Skin epidermis (tissue), 12 donors: ENCODE data around the gene FAM117A.
A peak's percentile ranks its signal among the peaks of the same experiment; 100 is the strongest.
"Not testable (repeated sequence)": the region's sequence is repeated elsewhere in the genome, so short reads cannot be mapped to it uniquely, and the experiment has no call there.

Experiments
- H3K27ac ChIP-seq, 21 experiments: fragments of 200-600 bp; sonication (generic) in 11 of 21; one replicate each; pipeline ENCODE4 v1.5.0; 2020; ENCODE audit warnings: mild to moderate bottlenecking in 3 of 21, inconsistent platforms in 2 of 21, moderate library complexity in 2 of 21
- H3K4me3 ChIP-seq, 7 experiments: fragments of 200-600 bp; sonication (generic) in 2 of 7; one replicate each; pipeline ENCODE4 v1.5.0; 2020; ENCODE audit warnings: inconsistent platforms in 2 of 7, mild to moderate bottlenecking in 2 of 7, moderate library complexity in 1 of 7

FAM117A gene

DNA sequence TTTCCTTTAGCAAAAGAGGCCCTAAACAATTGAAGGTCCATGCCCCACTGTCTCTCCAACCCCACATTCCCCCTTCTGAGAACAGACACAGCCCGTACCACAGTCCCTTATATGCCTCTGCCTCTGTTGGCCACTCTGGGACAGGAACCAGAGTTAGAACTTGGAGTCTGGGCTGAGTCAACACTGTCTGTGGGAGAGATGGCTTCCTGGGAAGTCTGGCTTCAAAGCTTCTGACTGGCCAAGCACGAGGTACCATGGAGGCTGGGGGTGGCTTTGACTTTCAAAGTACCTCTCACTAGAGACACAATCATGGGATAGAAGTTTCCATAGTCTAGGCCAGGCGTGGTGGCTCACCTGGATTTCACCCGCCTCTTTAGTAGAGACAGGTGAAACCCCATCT is 71.2 kb downstream of the FAM117A start:
- Histone ChIP-seq H3K4me3 (no peak overlapping the region), H3K27ac (no peak overlapping the region)

DNA sequence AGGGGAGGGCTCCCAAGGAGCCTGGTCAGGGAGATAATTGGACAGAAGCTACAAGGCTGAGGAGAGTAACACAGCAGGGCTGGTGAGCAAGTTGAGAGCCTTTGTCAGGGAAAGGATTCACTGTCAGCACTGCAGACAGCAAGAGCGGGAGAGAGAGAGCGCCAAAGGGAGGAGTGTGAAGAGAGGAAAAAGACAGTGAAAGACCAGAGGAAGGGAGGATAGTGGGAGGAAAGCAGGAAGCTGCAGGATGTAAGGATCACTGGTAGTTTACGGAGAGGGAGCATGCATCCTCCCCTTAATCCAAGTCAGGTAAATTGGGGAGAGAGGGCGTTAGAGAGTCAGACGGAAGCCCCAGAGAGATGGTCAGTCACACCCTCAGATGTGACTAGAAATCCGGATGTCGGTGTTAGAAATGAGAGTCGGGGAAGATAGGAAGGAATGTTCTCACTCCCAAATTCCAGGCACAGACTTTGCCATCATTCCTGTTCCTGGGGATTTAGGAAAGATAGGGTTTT is 72.2 kb downstream of the FAM117A start:
- peak overlapping the region in 9 of 21 experiments; percentile 3 to 75 (median 51) for H3K27ac ChIP-seq
- H3K4me3 ChIP-seq = no peak overlapping the region

DNA sequence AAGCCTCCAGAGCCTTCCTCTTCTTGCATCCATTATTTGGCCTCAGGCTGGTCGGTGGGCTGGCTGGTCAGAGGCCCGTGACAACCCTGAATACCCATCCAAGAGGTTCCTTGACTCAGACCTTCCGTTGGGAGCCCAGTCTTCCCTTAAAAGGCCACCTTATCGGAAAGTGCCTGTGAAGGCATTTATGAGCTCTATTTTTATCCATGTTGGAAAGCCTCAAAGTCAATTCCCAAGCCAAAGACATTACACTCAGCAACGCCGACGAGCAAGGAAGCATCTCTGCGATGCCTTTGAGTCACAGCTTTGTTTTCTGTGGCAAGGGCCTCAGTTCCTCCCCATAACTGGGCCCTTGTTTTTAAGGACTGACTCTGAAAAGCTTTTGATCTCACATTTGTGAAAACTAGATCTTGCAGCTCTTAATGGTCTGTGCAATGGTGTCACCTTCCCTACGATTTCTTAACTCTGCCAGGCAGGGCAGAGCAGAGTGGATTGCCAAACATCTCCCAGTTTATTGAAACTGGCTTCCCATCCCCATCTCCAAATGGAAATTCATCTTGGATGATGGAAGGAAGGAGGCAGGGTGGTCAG is 72.8 kb downstream of the FAM117A start:
- H3K27ac ChIP-seq = peak overlapping the region in 9 of 21 experiments; percentile 3 to 75 (median 51)
- H3K4me3 ChIP-seq = no peak overlapping the region

DNA sequence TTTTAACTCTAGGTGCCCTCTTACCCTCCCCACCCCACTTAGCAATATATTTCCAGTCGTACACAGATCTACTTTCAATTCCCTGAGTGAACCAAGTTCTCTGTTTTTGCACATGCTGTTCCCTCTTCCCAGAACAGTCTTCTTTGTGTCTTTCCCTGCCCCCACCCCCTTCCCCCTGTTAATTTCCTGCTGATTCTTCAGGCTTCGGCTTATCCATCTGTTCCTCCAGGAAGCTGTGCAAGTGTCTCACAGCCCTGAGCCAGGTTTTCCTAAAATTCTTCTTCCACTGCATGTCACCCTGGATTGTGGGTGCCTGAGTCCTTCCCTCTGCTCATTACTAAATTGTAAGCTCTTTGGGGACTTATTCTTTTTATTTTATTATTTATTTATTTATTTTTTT is 73.7 kb downstream of the FAM117A start:
- H3K4me3 ChIP-seq = no peak overlapping the region
- H3K27ac ChIP-seq = peak overlapping the region in 3 of 21 experiments; percentile 15 to 55 (median 23)

DNA sequence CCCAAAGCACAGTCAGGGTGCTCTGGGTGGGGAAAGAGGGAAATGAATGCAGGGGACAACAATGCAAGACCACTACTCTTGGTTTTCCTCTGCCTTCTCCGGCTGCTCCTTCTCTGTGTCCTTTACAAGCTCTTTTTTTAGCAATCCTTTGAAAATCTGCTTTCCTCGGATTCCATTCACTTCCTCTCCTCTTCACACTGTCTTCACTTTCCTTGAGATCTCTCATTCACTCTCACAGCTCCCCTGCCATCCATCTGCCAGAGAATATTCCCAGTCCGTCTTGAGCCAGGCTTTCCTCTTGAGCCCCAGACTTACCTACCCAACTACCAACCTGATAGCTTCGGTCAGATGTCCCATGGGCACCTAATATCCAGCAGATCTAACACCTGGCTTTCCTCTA is 75.1 kb downstream of the FAM117A start:
- H3K4me3 ChIP-seq = no peak overlapping the region
- peak overlapping the region in 9 of 21 experiments; percentile 2 to 84 (median 62) for H3K27ac ChIP-seq

DNA sequence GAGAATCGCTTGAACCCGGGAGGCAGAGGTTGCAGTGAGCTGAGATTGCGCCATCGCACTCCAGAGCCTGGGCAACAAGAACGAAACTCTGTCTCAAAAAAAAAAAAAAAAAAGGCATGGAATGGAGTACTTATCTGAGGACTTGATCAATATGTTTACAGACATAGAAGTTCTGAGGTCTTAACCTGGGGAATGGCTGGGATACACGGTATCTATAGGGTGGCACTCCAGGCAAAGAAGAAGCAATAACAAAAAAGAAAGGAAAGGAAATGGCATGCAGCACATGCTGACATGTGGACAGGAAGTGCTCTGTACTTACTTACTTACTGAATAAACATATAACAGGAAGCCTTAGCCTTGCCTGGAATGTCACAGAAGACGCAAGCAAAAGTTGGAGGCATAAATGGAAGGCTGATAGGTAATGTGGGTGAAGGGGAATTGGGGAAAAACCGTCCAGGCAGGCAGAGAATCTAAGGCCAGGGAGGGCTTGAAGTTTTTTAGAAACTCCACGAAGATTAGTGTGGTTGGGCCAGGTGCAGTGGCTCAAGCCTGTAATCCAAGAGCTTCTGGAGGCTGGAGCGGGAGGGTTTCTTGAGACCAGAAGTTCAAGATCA is 75.9 kb downstream of the FAM117A start:
- Histone ChIP-seq H3K27ac (peak overlapping the region in 17 of 21 experiments; percentile 1 to 84 (median 58)), H3K4me3 (no peak overlapping the region)

DNA sequence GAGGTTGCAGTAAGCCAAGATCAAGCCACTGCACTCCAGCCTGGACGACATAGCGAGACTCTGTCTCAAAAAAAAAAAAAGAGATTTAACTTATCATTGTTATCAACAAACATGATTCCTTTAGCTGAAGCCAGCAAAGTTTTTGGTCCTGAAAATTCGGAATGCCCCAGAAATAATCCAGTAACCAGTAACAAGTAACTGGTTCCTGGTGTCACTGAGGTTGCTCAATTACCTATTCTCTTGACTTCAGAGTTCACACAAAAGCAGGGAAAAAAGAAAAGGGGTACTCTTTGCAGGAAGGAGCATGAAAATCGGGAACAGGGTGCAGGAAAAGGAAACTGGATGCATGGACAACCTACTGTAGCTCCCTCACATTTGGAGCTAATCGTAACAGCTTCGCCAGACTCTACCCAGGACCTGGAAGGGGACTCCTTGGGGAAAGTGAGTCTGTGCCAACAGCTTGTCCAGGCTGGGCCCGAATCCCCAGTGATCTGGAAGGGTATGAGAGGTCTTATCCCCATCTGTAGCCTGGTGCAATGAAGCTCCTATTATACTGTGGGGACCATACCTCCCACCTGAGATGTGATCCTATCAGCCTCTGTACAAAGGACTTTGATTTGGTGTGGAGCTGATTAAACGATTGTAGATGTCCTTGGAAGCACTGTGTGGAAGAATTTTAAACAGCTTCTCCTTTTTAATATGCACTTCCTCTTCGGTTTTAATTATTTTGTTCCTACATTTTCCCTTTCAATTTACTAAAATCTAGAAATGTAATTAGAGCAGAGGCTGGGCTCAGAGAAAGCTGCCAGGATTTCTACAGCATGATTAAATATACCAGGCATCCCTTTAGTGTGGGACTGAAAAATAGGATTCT is 82.6 kb downstream of the FAM117A start:
- Histone ChIP-seq H3K4me3 (no peak overlapping the region), H3K27ac (peak overlapping the region in 1 of 21 experiments; percentile 19)

DNA sequence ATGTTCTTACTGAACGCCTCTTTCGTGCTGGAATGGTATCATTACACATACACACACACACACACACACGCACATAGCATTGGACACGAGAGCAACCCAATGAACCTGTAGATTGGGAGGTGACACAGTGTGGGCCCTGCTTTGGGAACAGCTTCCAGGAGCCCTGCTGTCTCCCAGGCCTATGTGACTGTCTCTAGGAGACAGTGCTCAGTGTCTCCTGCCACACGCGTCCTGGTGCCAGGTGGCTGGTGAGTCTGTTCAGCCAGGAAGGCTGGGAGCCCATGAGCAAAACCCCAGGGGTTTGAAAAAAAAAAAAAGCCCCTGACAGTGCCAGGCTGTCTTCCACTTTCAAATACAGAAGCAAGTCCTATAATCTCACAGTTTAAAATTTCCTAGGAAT is 83.6 kb downstream of the FAM117A start:
- Histone ChIP-seq H3K27ac (no peak overlapping the region), H3K4me3 (no peak overlapping the region)

DNA sequence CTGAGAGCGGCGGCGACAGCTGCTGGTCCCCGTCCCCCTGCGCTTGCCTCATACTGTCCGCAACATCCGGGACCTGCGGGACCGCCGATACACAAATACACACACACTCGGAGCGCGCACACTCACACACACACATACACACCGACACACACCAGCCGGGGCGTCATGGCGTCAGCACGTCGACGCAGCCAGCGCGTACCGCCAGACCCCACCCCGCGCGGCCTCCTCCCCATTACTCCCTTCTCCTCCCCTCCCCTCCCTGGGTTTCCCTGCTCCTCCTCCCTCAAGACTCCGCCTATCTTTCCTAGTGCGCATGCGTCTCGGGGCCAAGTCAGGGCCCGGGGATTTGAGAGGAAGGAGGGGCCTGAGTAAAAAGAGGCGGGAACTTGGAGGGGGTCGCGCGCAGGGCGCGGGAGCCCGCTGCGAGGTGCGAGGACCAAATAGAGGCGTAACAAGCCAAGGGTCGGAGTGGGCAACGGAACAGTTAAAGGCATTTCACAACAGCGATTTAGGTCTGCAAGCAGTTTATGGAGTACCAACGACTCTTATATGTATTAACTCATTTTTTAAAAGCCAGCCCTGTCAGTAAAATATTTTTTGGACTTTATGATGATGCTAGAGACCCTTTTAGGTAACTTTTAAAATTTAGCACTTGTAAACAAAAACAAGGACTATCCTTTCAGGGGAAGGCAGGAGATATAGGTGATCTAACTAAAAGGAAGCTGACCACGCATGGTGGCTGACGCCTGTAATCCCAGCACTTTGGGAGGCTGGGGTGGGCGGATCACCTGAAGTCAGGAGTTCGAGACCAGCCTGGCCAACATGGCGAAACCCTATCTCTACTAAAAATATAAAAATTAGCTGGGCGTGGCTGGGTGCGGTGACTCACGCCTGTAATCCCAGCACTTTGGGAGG is 85.7 kb downstream of the FAM117A start, which contains the start of gene SPOP:
Gene SPOP, minus strand, starts transcription at position 165 of the 915 bp plus-strand sequence. CDS start 55,287 bp downstream, outside the sequence.
- H3K4me3 ChIP-seq = peak within 1 kb of the TSS; percentile 60 to 88 (median 71)
- peak within 1 kb of the TSS; percentile 85 to 97 (median 94) for H3K27ac ChIP-seq

DNA sequence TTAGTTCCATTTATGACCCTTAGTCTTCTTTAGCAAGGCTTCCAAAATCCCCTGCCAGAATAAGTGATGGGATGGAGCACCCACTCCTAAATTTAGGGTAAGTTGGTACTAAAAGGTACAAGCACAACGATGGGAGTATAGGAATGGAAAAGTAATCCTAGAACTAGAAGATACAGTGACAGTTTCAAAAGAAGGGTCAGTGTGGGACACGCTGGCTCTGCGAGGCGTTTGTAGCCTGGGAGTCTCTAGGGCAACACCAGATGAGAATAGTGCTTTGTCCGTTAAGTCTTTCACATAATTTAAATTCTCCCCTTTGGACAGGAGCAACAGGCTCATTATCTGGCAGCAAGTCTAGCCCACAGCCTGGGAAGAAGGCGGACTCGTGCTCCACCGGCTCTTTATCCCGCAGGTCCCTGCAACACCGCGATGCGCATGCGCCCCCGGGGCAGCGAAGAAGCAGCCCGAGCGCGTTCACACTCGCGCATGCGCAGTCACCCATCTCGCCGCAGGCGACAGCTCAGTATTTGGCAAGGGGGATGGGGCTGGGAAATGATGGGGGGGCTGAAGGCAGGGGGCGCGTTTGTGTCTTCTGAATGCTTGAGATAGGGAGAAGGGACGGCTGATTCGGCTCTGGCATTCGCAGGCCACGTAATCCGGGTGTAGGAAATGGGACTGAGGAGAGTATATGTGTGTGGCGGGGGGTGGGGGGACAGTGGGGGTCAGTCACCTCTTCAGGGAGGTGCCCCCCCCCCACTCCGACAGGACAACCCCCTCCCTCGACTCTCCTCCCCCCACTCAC is 86.6 kb downstream of the FAM117A start:
- Histone ChIP-seq H3K27ac (peak overlapping the region; percentile 85 to 97 (median 94)), H3K4me3 (peak overlapping the region; percentile 60 to 88 (median 71))

DNA sequence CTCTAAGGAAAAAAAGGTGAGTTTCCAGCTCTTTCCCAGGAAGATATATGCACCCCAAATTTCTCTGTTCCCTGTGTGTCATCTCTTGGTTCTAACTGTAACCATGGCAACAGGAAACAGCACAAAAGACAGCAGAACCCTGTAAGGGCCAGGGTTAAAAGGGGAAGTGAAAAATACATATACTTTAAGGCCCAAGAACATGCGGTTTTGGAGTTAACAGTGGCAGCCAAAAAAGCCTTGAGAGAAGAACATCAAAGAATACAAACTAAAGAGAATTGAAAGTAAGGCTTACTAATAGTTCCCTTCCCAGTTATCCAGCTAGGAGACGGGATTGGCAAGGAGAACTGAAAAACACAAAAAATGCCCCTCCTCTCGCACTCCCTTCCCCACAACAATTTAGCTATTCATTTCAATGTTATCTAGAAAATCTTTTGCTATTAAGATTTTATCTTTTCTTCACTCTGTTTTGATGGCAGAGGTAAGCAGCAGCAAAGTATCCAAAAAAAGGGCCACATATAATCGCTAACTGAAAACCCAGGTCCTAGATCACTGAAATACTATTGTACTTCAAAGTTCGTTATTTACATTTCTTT is 87.6 kb downstream of the FAM117A start:
- peak overlapping the region in 19 of 21 experiments; percentile 13 to 97 (median 94) for H3K27ac ChIP-seq

DNA sequence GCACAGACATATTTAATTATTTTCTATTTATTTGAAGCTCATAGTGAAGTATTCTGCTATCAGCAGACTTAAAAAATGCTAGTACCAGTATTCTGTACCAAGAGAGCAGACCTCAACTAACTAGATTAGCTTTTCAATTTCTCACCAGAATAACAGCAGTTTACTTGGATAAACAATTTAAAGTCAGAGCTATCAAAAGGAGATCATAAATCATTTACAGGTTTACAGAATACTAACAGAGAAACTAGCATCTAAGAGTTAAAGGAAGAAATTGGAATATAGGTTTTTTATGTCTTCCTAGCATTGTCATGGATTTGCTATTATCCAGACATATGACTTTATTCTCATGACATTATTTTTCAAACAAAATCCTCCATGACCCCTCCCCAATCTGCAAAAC is 89.4 kb downstream of the FAM117A start:
- Histone ChIP-seq H3K27ac (no peak overlapping the region), H3K4me3 (no peak overlapping the region)

More for the DNA sequence above, 87.6 kb downstream of the FAM117A start:
- H3K4me3 ChIP-seq = peak overlapping the region in 5 of 7 experiments; percentile 60 to 88 (median 77)

DNA sequence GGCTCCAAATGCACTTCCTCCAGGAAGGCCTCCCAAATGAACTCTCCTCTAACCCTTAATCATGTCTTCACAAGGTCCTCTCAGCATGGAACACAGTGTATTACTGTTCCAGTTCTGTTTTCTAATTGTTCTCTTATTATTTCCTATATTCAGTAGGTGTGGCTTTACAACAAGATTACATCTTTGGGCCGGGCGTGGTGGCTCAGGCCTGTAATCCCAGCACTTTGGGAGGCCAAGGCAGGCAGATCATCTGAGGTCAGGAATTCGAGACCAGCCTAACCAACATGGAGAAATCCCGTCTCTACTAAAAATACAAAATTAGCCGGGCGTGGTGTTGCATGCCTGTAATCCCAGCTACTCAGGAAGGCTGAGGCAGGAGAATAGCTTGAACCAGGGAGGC is 90.3 kb downstream of the FAM117A start:
- not testable (repeated sequence) for H3K4me3 ChIP-seq, H3K27ac ChIP-seq

DNA sequence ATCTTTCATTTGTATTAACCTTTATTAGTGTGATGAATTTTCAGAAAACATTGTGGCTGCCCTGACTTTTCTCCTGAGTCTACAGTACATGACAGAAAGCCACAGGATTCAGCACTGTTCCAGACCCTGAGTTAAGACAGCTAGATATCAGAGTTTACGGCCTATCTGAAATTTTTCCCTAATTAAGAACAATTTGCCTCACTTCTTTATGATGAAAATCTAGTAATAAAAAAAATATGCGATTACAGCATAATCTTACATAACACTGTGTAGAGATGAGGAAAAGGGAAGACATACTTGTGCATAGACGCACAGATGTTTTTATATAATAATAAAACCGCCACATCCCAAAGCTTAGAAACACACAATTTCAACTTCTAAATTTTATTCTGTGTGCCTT is 93.3 kb downstream of the FAM117A start:
- Histone ChIP-seq H3K27ac (peak overlapping the region in 5 of 21 experiments; percentile 6 to 32 (median 19)), H3K4me3 (no peak overlapping the region)

DNA sequence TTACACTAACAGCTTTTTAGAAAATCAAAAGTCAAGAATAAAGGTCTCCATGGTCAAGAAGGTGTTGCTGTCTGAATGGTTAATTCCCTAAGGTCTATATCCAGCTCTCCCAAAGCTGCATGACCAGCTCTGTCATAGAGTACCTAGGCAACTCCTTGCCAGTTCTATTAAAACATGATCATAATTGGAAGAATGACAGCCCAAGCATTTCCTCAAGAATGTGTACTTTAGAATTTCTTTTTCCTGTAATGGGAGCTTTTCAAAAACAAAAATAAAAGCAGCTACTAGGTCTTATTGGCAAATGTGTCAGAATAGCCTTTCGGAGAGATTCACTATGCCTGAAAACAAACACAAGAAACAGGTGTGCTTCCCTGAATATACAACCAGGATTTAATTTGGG is 93.9 kb downstream of the FAM117A start:
- peak overlapping the region in 4 of 21 experiments; percentile 6 to 32 (median 16) for H3K27ac ChIP-seq

DNA sequence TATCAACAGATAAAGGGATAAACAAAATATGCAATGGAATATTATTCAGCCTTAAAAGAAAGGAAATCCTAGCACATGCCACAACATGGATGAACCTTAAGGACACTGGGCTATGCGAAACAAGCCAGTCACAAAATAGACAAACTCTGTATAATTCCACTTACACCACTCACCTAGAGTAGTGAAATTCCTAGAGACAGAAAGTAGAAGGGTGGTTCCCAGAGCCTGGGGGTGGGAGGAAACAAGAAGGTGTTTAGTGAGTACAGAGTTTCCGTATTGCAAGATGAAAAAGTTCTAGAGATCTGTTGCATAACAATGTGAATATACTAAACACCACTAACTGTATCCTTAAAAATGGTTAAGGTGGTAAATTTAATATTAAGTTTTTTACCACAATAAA is 96.1 kb downstream of the FAM117A start:
- Histone ChIP-seq H3K27ac (peak overlapping the region in 1 of 21 experiments; percentile 1), H3K4me3 (no peak overlapping the region)

More for the DNA sequence above, 93.9 kb downstream of the FAM117A start:
- no peak overlapping the region for H3K4me3 ChIP-seq

DNA sequence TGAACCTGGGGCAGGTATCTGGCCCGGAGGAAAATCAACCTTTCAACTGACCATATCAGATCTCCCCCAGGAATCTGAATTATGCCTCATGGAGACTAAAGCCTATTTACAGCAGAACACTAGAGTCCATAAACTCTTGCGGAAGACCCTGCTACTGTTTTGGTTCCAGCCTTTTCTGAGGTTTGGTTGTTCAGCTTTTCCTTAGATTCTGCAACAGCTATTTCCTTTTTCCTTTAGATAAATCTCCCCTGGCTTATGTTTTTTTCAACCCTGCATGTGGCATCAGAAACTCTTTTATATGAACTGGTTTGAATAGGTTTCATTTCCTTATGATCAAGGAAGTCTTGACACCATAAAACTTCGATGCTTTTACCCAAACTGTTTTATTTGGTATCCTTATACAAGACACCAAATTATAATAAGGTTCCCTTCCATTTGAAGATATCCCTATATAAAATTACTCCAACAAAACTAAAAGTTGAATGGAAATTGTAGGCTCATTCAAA is 99.2 kb downstream of the FAM117A start:
- H3K4me3 ChIP-seq = no peak overlapping the region
- H3K27ac ChIP-seq = peak overlapping the region in 1 of 21 experiments; percentile 11
